Stimulated activated naive CD8-positive, alpha-beta T cell treated with anti-CD3 and anti-CD28 coated beads, Interleukin-15, Interleukin-2, amounts not matched to agents 100 U/mL and 50 U/mL, for 24 hours (primary cell): ENCODE measurements around the gene DEFB126.
"Not testable (repeated sequence)": the region's sequence is repeated elsewhere in the genome, so short reads cannot be mapped to it uniquely, and the experiment has no call there.

Experiments used
- ATAC-seq: fragments of 150-1000 bp; cut with Tn5 transposase; one replicate; pipeline ENCODE4 v1.10.0; 2021
- DNase-seq: peaks from one replicate; pipeline ENCODE4 v3.0.0; 2021

Gene DEFB126

DNA sequence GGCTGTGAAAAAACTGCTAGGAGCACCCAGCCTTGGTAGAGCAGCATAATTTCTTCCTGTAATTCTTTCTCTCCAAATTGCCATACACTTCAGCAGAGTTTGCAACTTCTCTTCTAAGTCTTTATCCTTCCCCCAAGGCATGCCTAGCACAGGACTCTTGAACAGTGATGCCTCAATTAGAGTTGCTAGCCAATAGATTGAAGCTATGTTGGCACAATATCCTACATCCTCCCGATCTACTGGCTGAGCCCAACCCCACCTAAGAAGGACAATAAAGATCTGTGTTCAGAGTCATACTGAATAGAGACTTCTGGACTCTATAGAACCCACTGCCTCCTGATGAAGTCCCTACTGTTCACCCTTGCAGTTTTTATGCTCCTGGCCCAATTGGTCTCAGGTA is at the start of gene DEFB126:
Gene DEFB126, plus strand, starts transcription at position 301 of the 400 bp plus-strand sequence. Its CDS starts 39 bp downstream, at position 340.
- DNase-seq = no peak

GRCh38 chr20:93641-94040 is 48.7 kb upstream of the DEFB126 start:
- no peak for DNase-seq

More for the DNA sequence above, at the start of gene DEFB126:
- ATAC-seq = no peak

DNA sequence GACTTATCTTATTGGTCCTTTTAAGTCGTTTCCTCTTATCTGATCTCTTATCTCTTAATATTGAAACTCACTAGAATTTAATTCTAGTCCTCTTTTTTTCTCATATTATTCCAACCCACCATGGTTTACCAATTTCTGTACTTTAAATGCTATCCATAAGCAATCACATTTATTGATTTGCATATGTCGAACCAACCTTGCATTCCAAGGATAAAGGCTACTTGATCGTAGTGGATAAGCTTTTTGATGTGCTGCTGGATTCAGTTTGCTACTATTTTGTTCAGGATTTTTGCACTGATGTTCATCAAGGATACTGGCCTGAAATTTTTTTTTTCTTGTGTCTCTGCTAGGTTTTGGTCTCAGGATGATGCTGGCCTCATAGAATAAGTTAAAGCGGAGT is 47.2 kb upstream of the DEFB126 start:
- no peak for ATAC-seq
- DNase-seq = no peak

More at GRCh38 chr20:93641-94040, 48.7 kb upstream of the DEFB126 start:
- ATAC-seq = no peak

- not testable (repeated sequence) for DNase-seq, ATAC-seq
Measured at GRCh38 chr20:97691-98090, 44.7 kb upstream of the DEFB126 start.

- DNase-seq = no peak
- no peak for ATAC-seq
Measured at GRCh38 chr20:101975-102374, 40.4 kb upstream of the DEFB126 start.

DNA sequence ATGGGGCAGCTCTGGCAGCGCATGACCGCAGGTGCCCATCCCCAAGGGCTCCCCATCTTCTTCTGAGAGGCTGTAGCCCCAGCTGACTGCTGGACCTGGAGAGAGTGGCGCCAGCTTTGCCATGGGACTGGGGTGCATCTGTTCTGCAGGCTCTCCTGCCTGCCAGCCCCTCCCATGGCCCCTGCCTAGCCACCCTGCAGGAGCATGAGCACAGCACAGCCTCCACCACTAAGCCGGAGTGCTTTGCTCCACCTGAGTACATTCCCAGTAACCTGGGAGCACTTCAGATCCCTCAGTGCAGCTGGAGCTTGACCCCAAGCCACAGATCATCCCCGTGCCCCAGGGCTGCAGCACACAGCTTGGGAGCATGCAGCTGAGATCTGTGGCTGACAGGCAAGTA is 38.9 kb upstream of the DEFB126 start:
- DNase-seq (no peak), ATAC-seq (no peak)

- DNase-seq = no peak
- ATAC-seq = no peak
Measured at GRCh38 chr20:112396-112795, 30.0 kb upstream of the DEFB126 start.

DNA sequence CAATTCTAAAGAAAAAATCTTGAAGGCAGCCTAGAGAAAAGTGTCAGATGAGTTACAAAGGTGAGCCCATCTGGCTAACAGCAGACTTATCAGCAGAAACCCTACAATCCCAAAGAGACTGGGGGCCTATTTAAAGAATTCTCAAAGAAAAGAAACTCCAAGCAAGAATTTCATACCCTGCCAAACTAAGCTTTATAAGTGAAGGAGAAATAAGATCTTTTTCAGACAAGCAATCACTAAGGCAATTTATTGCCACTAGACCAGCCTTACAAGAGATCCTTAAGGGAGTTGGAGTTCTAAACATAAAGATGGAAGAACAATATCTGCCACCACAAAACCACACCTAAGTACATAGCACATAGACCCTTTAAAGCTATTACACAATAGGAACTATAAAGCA is 24.9 kb upstream of the DEFB126 start:
- ATAC-seq (no peak), DNase-seq (no peak)

DNA sequence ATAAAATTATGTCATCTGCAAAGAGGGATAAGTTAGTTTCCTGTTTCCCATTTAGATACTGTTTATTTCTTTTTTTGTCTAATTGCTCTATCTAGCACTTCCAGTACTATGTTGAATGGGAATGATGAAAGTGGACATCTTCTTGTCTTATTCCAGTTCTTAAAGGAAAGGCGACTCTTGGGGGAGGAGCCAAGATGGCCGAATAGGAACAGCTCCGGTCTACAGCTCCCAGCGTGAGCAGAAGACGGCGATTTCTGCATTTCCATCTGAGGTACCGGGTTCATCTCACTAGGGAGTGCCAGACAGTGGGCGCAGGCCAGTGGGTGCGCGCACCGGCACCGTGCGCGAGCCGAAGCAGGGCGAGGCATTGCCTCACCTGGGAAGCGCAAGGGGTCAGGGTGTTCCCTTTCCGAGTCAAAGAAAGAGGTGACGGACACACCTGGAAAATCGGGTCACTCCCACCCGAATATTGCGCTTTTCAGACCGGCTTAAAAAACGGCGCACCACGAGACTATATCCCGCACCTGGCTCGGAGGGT is 12.5 kb upstream of the DEFB126 start:
- DNase-seq, ATAC-seq: not testable (repeated sequence)

DNA sequence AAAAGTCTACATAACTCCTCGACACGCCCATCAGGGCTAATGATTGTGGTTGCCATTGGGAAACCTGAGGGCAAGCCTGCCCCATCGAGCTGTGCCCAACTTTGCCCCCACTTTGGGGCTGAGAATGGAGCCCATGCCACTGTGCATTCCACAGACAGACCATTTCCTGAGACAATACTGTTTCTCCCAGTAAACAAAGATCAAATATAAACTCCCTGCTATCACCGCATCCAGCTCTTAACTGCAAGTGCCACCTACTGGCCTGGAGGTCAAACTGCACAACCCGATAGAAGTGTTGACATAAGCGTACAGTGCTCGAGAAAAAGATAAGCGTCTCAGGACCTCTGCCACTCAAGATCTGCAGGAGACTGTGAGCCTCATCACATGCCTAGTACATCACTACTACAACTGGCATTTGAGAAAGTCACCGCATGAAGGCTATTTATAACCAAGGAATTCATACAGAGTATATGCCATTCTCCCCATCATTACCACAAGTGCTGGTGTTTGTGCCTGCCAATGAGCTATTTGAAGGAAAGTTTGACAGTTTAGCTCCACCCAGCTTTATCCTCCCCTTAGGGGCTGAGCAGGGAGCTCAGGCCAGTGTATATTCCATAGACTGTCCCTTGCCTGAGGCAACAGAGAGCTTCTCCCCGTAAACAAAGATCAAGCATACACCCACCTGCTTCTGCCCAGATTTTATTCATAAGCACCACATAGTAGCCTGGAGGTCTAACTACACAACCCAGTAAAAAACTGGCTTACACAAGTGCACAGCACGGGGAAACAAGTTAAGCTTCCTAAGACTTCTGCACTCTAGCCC is 4.5 kb upstream of the DEFB126 start:
- ATAC-seq (peak; percentile 40), DNase-seq (peak; percentile 19)

- ATAC-seq (no peak), DNase-seq (no peak)
Measured at GRCh38 chr20:145877-146276, 3.5 kb downstream of the DEFB126 start.

- no peak for DNase-seq
- ATAC-seq = no peak
Measured at GRCh38 chr20:152131-152530, 9.7 kb downstream of the DEFB126 start.

GRCh38 chr20:157154-157553 is 14.8 kb downstream of the DEFB126 start, which contains the start of gene DEFB127:
TSS of gene DEFB127 (plus strand) at chr20:157454. CDS start at chr20:157545, 91 bp downstream.
- no peak for ATAC-seq
- DNase-seq = no peak

DNA sequence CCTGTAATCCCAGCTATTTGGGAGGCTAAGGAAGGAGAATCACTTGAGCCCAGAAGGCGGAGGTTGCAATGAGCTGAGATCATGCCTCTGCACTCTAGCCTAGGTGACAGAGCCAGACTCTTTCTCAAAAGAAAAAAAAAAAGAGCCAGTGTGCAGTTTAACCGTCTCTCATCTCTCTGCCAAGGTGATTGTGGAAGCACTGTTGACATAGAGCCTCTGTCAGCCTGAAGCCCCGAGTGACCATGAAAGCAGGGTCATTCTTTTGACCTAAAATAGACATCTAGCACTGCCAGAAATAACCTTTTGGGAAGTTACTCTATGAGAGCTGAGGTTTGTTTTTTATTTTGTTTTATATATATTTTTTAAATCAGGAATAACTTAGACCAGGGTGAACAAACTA is 22.2 kb downstream of the DEFB126 start:
- no peak for ATAC-seq
- no peak for DNase-seq

DNA sequence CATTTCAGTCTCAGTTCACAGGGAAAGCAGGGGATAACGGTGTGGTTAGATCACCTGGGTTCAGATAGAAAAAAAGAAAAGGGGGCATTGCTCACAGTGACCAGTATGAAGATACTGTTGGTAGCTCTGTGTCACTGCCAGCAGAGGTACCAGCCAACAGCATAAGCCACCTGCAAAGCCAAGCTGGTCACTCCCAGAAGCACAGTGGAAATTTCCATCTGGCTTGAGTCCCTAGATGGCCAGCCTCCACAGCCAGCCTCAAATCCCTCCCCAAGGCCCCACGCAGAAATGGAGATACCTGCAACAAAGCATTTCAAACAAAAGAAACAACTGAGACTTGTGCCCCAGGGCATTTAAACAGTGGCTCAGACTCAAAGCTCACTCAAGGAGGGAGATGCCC is 26.5 kb downstream of the DEFB126 start:
- no peak for ATAC-seq
- DNase-seq = no peak

GRCh38 chr20:184288-184687 is 41.9 kb downstream of the DEFB126 start:
- ATAC-seq (no peak), DNase-seq (no peak)

DNA sequence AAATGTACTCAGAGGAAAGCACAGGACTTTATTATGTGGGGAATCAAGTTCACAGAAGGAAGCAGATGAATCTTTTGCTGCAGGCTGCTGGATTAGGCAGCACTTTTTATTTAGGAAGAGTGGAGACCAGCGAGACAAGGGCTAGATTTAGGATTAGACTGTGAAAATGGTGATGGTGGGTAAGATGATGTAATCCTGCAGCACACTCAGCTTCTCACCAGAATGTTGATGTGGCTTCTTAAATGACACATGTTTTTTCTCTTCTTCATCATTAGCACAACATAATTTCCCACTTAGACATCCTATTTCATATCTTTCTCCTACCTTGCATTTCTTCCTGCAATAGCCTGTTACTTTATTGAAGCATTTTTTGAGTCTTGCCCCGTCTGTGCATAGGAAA is 45.3 kb downstream of the DEFB126 start:
- ATAC-seq (no peak), DNase-seq (no peak)

DNA sequence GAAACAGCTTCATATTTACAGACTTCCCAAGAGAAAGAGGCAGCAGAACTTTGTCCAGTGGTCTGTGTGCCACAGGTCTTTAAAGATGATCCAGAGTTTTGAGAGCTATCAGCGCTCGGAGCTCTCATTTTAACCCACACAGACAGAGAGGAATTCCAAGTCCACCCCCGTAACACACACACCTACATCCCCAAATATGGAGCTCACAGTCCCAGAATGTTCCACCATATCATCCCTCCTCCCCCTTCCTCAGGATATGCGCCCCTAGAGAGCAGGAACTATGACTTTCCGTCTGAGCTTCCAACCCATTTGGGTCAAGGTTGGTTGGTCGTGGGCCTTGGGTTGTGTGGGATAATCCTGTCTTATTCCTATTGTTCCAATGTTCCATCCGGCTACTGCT is 47.2 kb downstream of the DEFB126 start, which contains the start of gene DEFB128:
Gene DEFB128, minus strand, starts transcription at position 101 of the 400 bp plus-strand sequence. Its CDS starts 88 bp downstream, at position 13.
- ATAC-seq (no peak), DNase-seq (no peak)
